GM18526 (cell line): ENCODE results near the gene ASTE1.

ENCODE experiments used
- POLR2A ChIP-seq: IDR thresholded peaks from 3 replicates; pipeline ENCODE4 v1.6.1; 2011; ENCODE audit not compliant: insufficient read length; ENCODE audit errors: extremely low read depth

The ASTE1 gene

GRCh38 chr3:131026321-131027151 is at the start of gene ASTE1, which contains the start of gene NEK11:
Gene ASTE1 (minus strand): TSS chr3:131026825. CDS start chr3:131025306, 1,519 bp downstream.
Gene NEK11 (plus strand): TSS chr3:131026877. CDS start chr3:131029709, 2,832 bp downstream.
- TF ChIP-seq POLR2A: peak; percentile 70

GRCh38 chr3:131075632-131076328 is 49.2 kb upstream of the ASTE1 start:
- TF ChIP-seq POLR2A: no peak

- no peak for TF ChIP-seq POLR2A
Measured at GRCh38 chr3:131072845-131073244, 46.2 kb upstream of the ASTE1 start.

GRCh38 chr3:131072099-131072559 is 45.5 kb upstream of the ASTE1 start:
- TF ChIP-seq POLR2A: no peak

- no peak for TF ChIP-seq POLR2A
Measured at GRCh38 chr3:131067983-131068382, 41.4 kb upstream of the ASTE1 start.

GRCh38 chr3:131053043-131053859 is 26.6 kb upstream of the ASTE1 start:
- no peak for TF ChIP-seq POLR2A

- TF ChIP-seq POLR2A: no peak
Measured at GRCh38 chr3:131050001-131050400, 23.4 kb upstream of the ASTE1 start.

- TF ChIP-seq POLR2A: no peak
Measured at GRCh38 chr3:131048030-131048429, 21.4 kb upstream of the ASTE1 start.

GRCh38 chr3:131047582-131047981 is 21.0 kb upstream of the ASTE1 start:
- TF ChIP-seq POLR2A: no peak

GRCh38 chr3:131038326-131038725 is 11.7 kb upstream of the ASTE1 start:
- no peak for TF ChIP-seq POLR2A

GRCh38 chr3:131036986-131037385 is 10.4 kb upstream of the ASTE1 start:
- TF ChIP-seq POLR2A: no peak

GRCh38 chr3:131036200-131036816 is 9.7 kb upstream of the ASTE1 start:
- TF ChIP-seq POLR2A: no peak

GRCh38 chr3:131033480-131034080 is 7.0 kb upstream of the ASTE1 start:
- TF ChIP-seq POLR2A: no peak

- no peak for TF ChIP-seq POLR2A
Measured at GRCh38 chr3:131031660-131032059, 5.0 kb upstream of the ASTE1 start.
